ENCODE data around the gene PTOV1.

PTOV1 gene

DNA sequence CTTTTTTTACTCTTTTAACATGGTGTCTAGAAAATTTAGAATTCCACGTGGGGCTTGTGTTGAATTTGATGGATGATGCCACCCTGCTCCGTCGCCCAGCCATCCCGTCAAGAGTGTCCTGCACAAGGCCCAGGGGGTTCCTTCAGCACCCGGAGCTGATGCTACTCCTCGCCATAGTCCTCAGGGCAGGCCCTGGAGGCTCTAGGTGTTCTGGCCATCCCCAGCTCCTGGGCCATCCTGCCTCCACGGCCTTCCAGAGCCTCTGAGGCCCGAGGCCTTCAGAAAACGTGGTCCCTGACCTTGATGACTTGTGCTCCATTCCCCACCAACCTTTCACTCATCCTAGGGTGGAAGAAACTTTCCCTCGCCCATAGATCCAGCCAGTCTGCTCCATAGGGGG is 22.9 kb downstream of the PTOV1 start:
- Histone ChIP-seq H3K36me3 (ENCODE audit: control insufficient read depth, low read length) (peaks cover 10% of the 10 kb centered on the region), H3K4me1 (ENCODE audit: control insufficient read depth, low read length) (peaks cover 32% of the 10 kb centered on the region), H3K9me2 (replicated peaks; ENCODE audit: control insufficient read depth, low read length) (no peaks in the 10 kb centered on the region), H3K4me2 (ENCODE audit: low read length) (no peak overlapping the region), H3K27ac (ENCODE audit: low read depth, low read length) (no peak overlapping the region), H3K4me3 (ENCODE audit: low read length) (no peak overlapping the region), H3K27me3 (ENCODE audit: control insufficient read depth, low read length) (no peaks in the 10 kb centered on the region), H4K20me1 (ENCODE audit: control insufficient read depth, insufficient read depth, low read depth, low read length) (no peaks in the 10 kb centered on the region), H3K9me3 (ENCODE audit: control insufficient read depth, insufficient read depth, low read length) (no peaks in the 10 kb centered on the region), H3F3A (ENCODE audit: control insufficient read depth, insufficient read depth) (0 out of 2 replicates have a peak, but pooled peaks cover under 1% of the 10 kb centered on the region), H3K79me2 (ENCODE audit: control insufficient read depth, low read length) (peaks cover 33% of the 10 kb centered on the region)
- no peak for TF ChIP-seq EZH2phosphoT487 (IDR thresholded peaks at IDR 0.05; ENCODE audit: borderline replicate concordance, low read length)
- TF ChIP-seq, protein P1, sequence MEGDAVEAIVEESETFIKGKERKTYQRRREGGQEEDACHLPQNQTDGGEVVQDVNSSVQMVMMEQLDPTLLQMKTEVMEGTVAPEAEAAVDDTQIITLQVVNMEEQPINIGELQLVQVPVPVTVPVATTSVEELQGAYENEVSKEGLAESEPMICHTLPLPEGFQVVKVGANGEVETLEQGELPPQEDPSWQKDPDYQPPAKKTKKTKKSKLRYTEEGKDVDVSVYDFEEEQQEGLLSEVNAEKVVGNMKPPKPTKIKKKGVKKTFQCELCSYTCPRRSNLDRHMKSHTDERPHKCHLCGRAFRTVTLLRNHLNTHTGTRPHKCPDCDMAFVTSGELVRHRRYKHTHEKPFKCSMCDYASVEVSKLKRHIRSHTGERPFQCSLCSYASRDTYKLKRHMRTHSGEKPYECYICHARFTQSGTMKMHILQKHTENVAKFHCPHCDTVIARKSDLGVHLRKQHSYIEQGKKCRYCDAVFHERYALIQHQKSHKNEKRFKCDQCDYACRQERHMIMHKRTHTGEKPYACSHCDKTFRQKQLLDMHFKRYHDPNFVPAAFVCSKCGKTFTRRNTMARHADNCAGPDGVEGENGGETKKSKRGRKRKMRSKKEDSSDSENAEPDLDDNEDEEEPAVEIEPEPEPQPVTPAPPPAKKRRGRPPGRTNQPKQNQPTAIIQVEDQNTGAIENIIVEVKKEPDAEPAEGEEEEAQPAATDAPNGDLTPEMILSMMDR (IDR thresholded peaks at IDR 0.05; ENCODE audit: low read depth, low read length, poor library complexity, severe bottlenecking) = no peak

DNA sequence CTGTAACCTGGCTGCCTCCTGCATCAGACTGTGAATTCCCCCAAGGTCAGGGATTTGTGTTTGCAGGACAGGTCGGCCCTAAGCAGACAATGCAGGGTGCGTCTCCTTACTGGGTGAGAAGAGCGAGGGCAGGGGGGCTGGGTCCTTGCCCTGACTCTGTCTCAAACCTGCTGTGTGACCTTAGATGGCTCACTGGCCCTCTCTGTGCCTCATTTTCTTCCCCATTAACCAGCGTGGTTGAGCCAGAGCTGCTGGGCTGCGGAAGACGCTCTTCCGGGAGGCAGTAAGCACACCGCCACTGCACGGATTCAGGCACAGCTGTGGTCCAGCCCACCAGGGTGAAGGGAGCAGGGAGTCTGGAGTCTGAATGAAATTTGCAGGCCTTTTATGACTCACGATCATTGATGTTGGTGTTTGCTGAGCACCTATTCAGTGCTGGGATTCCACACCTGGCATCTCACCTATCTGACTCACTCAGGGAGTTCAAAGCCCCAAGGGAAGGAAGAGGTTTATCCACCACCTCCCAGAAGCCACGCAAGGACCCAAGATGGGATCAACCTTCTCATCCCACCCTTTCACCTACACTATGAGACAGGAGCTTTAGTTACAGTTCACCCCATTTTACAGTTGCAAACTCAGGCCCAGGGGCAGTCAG is 23.7 kb downstream of the PTOV1 start:
- Histone ChIP-seq H3K79me2 (ENCODE audit: control insufficient read depth, low read length) (peaks cover 33% of the 10 kb centered on the region), H3K4me2 (ENCODE audit: low read length) (peak overlapping the region; percentile 96; the same call in 1 of the 2 replicates), H3K4me1 (ENCODE audit: control insufficient read depth, low read length) (peaks cover 33% of the 10 kb centered on the region), H3K9me3 (ENCODE audit: control insufficient read depth, insufficient read depth, low read length) (no peaks in the 10 kb centered on the region), H3K27me3 (ENCODE audit: control insufficient read depth, low read length) (no peaks in the 10 kb centered on the region), H3K9me2 (replicated peaks; ENCODE audit: control insufficient read depth, low read length) (no peaks in the 10 kb centered on the region), H3K36me3 (ENCODE audit: control insufficient read depth, low read length) (peaks cover 10% of the 10 kb centered on the region), H3K4me3 (ENCODE audit: low read length) (no peak overlapping the region), H3K27ac (ENCODE audit: low read depth, low read length) (no peak overlapping the region), H3F3A (ENCODE audit: control insufficient read depth, insufficient read depth) (no peaks in the 10 kb centered on the region), H4K20me1 (ENCODE audit: control insufficient read depth, insufficient read depth, low read depth, low read length) (no peaks in the 10 kb centered on the region)
- no peak for TF ChIP-seq EZH2phosphoT487 (IDR thresholded peaks at IDR 0.05; ENCODE audit: borderline replicate concordance, low read length)
- TF ChIP-seq, protein P1 (IDR thresholded peaks at IDR 0.05; ENCODE audit: low read depth, low read length, poor library complexity, severe bottlenecking) = no peak

DNA sequence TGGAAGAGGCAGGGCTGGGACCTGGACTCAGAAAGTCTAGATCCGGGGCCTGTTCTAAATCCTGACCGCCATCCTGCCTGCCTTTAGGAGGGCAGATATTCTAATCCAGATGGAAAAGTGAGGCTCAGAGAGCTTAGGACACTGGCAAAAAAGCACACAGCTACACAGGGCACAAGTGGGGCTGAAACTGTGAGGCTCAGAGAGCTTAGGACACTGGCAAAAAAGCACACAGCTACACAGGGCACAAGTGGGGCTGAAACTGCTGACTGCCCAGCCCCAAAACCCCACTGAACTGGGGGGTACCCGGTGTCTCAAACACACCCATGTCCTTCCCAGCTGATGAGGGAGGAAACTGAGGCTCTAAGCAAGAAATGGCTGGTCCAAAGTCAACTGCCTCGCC is 24.2 kb downstream of the PTOV1 start:
- TF ChIP-seq EZH2phosphoT487 (IDR thresholded peaks at IDR 0.05; ENCODE audit: borderline replicate concordance, low read length) = no peak
- TF ChIP-seq, protein P1 (IDR thresholded peaks at IDR 0.05; ENCODE audit: low read depth, low read length, poor library complexity, severe bottlenecking) = no peak
- H4K20me1 ChIP-seq (ENCODE audit: control insufficient read depth, insufficient read depth, low read depth, low read length) = no peaks in the 10 kb centered on the region
- H3K9me3 ChIP-seq (ENCODE audit: control insufficient read depth, insufficient read depth, low read length) = no peaks in the 10 kb centered on the region
- no peaks in the 10 kb centered on the region for H3K9me2 ChIP-seq (replicated peaks; ENCODE audit: control insufficient read depth, low read length)
- H3K36me3 ChIP-seq (ENCODE audit: control insufficient read depth, low read length) = peaks cover 10% of the 10 kb centered on the region
- H3K27me3 ChIP-seq (ENCODE audit: control insufficient read depth, low read length) = no peaks in the 10 kb centered on the region
- H3F3A ChIP-seq (ENCODE audit: control insufficient read depth, insufficient read depth) = no peaks in the 10 kb centered on the region
- peak overlapping the region; percentile 96 for H3K4me2 ChIP-seq (ENCODE audit: low read length)
- H3K27ac ChIP-seq (ENCODE audit: low read depth, low read length) = no peak overlapping the region
- H3K79me2 ChIP-seq (ENCODE audit: control insufficient read depth, low read length) = peaks cover 32% of the 10 kb centered on the region
- peaks cover 30% of the 10 kb centered on the region for H3K4me1 ChIP-seq (ENCODE audit: control insufficient read depth, low read length)
- peak overlapping the region; percentile 90 for H3K4me3 ChIP-seq (ENCODE audit: low read length)

Data from DOHH2 (cell line).